GM12872 (cell line): ENCODE data around the gene TSEN2.

ENCODE experiments used
- CTCF ChIP-seq: IDR thresholded peaks from 3 replicates; pipeline ENCODE4 v1.5.1; 2011; ENCODE audit warnings: low read depth, mild to moderate bottlenecking, low read length, moderate library complexity; ENCODE audit not compliant: insufficient read depth

TSEN2 gene

GRCh38 chr3:12440927-12441714, 43.2 kb upstream of the TSEN2 start:
- no peak for TF ChIP-seq CTCF

- no peak for TF ChIP-seq CTCF
These were observed 41.4 kb upstream of the TSEN2 start for GRCh38 chr3:12442654-12443501.

GRCh38 chr3:12443781-12444522, 40.3 kb upstream of the TSEN2 start:
- TF ChIP-seq CTCF: no peak

- no peak for TF ChIP-seq CTCF
These were observed 39.5 kb upstream of the TSEN2 start for GRCh38 chr3:12444582-12445471.

GRCh38 chr3:12445523-12446240, 38.6 kb upstream of the TSEN2 start:
- no peak for TF ChIP-seq CTCF

- no peak for TF ChIP-seq CTCF
These were observed 38.0 kb upstream of the TSEN2 start for GRCh38 chr3:12446298-12446697.
